ENCODE data around the gene CBX8. TPM values are rescaled to one million over a fixed set of nuclear protein-coding genes. Genes with fewer than 3 reads are reported as not detected.
A peak's percentile ranks its signal among the peaks of the same experiment; 100 is the strongest.

CBX8 gene
- total and polyA plus RNA-seq, 2 donors from 2014 or later = 3.5 to 6.2 TPM

GRCh38 chr17:79771276-79771675 is 25.6 kb downstream of the CBX8 start:
- H3K9me3 ChIP-seq (ENCODE audit: control insufficient read depth in 2 of 3, insufficient read depth in 1 of 3, low read length in 3 of 3) = no peaks in the 10 kb centered on the region
- no peaks in the 10 kb centered on the region for H3K4me1 ChIP-seq (ENCODE audit: control insufficient read depth in 2 of 3, insufficient read depth in 2 of 3, low read depth in 1 of 3, low read length in 3 of 3)
- FAIRE-seq = no peak
- no peak overlapping the region for H3K27ac ChIP-seq (ENCODE audit: low read depth in 2 of 2, low read length in 2 of 2)
- H3K27me3 ChIP-seq (ENCODE audit: control insufficient read depth, insufficient read depth, low read length) = no peaks in the 10 kb centered on the region
- no peak overlapping the region for H3K4me3 ChIP-seq (ENCODE audit: low read length in 3 of 3)
- peak in 1 of 5 donors; percentile 18 for DNase-seq
- no peak overlapping the region for H3K9ac ChIP-seq (ENCODE audit: low read length in 3 of 3)
- no peak for TF ChIP-seq CTCF (IDR thresholded peaks at IDR 0.05; ENCODE audit: borderline replicate concordance, extremely low read depth, insufficient read depth)
- no peaks in the 10 kb centered on the region for H3K36me3 ChIP-seq (ENCODE audit: control insufficient read depth in 2 of 3, insufficient read depth in 3 of 3, low read length in 3 of 3)
- intact Hi-C loops (cut with DNase I) = no loop called here

DNA sequence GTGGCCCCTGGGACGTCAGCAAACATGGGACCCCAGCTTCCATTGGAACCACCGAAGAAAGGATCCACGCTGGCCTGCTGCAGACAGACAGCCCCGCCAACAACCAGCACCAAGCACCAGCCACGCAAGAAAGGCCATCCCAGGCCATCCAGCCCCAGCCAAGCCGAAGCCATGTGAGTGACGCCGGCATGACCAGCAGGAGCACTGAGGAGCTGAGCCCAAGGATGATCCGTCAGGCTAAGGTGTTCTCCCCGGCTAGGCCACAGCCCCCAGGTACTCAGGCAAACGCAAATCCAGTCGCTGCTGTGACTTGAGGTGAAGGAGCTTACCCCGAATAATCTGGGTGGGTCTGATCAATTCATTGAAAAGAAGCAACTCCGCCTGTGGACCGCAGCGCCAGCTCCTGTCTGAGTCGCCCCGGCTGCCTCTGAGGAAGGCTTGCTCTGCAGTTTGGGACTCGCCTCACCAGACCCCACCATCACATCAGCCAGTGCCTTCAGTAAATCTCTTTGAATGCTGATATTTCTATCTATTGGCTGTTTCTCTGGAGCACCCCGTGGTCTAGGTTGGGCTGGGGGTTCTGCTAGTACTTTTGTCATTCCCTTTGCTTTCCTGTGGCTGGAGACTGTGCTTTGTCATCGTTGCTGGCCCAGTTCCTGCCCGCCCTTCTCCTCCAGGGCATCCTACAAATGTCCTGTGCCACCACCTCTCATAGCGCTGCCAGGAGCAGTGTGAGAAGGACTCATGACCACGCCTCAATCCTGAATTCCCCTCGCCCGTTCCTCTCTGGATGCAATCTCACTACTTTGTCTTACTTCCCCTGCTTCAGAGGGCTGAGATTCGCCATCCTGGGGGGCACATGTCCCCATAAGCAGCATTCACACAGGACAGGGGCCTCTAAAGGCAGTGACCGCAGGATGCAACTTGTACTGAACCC is 27.0 kb downstream of the CBX8 start:
- no peaks in the 10 kb centered on the region for H3K36me3 ChIP-seq (ENCODE audit: control insufficient read depth in 2 of 3, insufficient read depth in 3 of 3, low read length in 3 of 3)
- TF ChIP-seq CTCF (IDR thresholded peaks at IDR 0.05; ENCODE audit: borderline replicate concordance, extremely low read depth, insufficient read depth) = no peak
- no peak overlapping the region for H3K27ac ChIP-seq (ENCODE audit: low read depth in 2 of 2, low read length in 2 of 2)
- no peak overlapping the region for H3K4me3 ChIP-seq (ENCODE audit: low read length in 3 of 3)
- peak in 1 of 5 donors; percentile 51 for DNase-seq
- intact Hi-C loops (cut with DNase I) = no loop called here
- H3K4me1 ChIP-seq (ENCODE audit: control insufficient read depth in 2 of 3, insufficient read depth in 2 of 3, low read depth in 1 of 3, low read length in 3 of 3) = no peaks in the 10 kb centered on the region
- H3K9me3 ChIP-seq (ENCODE audit: control insufficient read depth in 2 of 3, insufficient read depth in 1 of 3, low read length in 3 of 3) = no peaks in the 10 kb centered on the region
- no peak for FAIRE-seq
- H3K9ac ChIP-seq (ENCODE audit: low read length in 3 of 3) = no peak overlapping the region
- no peaks in the 10 kb centered on the region for H3K27me3 ChIP-seq (ENCODE audit: control insufficient read depth, insufficient read depth, low read length)

DNA sequence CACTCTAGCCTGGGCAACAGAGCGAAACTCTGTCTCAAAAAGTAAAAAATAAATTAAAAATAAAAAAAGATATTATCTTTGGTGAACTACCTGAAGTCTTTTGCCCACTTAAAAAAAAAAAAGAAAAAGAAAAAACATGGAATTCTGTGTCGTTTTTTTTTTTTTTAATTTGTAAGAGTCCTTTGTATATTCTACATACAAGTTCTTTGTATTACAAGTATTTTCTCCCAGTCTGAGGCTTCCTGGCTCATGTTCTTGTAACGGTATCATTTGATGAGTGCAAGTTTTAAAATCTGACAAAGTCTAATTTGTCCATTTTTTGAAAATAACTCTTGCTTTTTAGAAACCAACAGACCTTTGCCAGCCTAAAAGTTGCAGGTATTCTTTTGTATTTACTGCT is 31.2 kb downstream of the CBX8 start:
- H3K27ac ChIP-seq (ENCODE audit: low read depth in 2 of 2, low read length in 2 of 2) = no peak overlapping the region
- no peaks in the 10 kb centered on the region for H3K27me3 ChIP-seq (ENCODE audit: control insufficient read depth, insufficient read depth, low read length)
- H3K4me1 ChIP-seq (ENCODE audit: control insufficient read depth in 2 of 3, insufficient read depth in 2 of 3, low read depth in 1 of 3, low read length in 3 of 3) = no peaks in the 10 kb centered on the region
- FAIRE-seq (no peak), DNase-seq (no peak)
- TF ChIP-seq CTCF (IDR thresholded peaks at IDR 0.05; ENCODE audit: borderline replicate concordance, extremely low read depth, insufficient read depth) = no peak
- no peaks in the 10 kb centered on the region for H3K36me3 ChIP-seq (ENCODE audit: control insufficient read depth in 2 of 3, insufficient read depth in 3 of 3, low read length in 3 of 3)
- no peak overlapping the region for H3K4me3 ChIP-seq (ENCODE audit: low read length in 3 of 3)
- intact Hi-C loops (cut with DNase I) = no loop called here
- no peaks in the 10 kb centered on the region for H3K9me3 ChIP-seq (ENCODE audit: control insufficient read depth in 2 of 3, insufficient read depth in 1 of 3, low read length in 3 of 3)
- H3K9ac ChIP-seq (ENCODE audit: low read length in 3 of 3) = no peak overlapping the region

All from kidney (tissue), 14 donors.